ENCODE measurements around the gene MAB21L4. TPM values are rescaled to one million over a fixed set of nuclear protein-coding genes. Genes with fewer than 3 reads are reported as not detected.

Gene MAB21L4
- total RNA-seq (2014; rRNA removed; shearing (Covaris generic)): not detected in 2 replicates

GRCh38 chr2:240895656-240896388 lies at the start of gene MAB21L4:
Gene MAB21L4, minus strand, starts transcription at chr2:240896156. Its CDS starts 159 bp downstream, at chr2:240895997.
- in situ Hi-C loops (cut with HindIII; ENCODE audit: low sequenced_read_pairs): no loop called here
- DNase-seq (ENCODE audit: low spot score): no peak

GRCh38 chr2:240936106-240936505 lies 40.1 kb upstream of the MAB21L4 start:
- in situ Hi-C loops (cut with HindIII; ENCODE audit: low sequenced_read_pairs): no loop called here
- no peak for DNase-seq (ENCODE audit: low spot score)

GRCh38 chr2:240935103-240935876 lies 39.3 kb upstream of the MAB21L4 start:
- no peak for DNase-seq (ENCODE audit: low spot score)

GRCh38 chr2:240934701-240935102 lies 38.7 kb upstream of the MAB21L4 start:
- in situ Hi-C loops (cut with HindIII; ENCODE audit: low sequenced_read_pairs): no loop called here
- no peak for DNase-seq (ENCODE audit: low spot score)

More at GRCh38 chr2:240935103-240935876, 39.3 kb upstream of the MAB21L4 start:
- in situ Hi-C loops (cut with HindIII; ENCODE audit: low sequenced_read_pairs): no loop called here

- no peak for DNase-seq (ENCODE audit: low spot score)
- in situ Hi-C loops (cut with HindIII; ENCODE audit: low sequenced_read_pairs): no loop called here
These were observed 38.2 kb upstream of the MAB21L4 start for GRCh38 chr2:240933966-240934700.

- in situ Hi-C loops (cut with HindIII; ENCODE audit: low sequenced_read_pairs): no loop called here
- no peak for DNase-seq (ENCODE audit: low spot score)
These were observed 37.4 kb upstream of the MAB21L4 start for GRCh38 chr2:240933048-240933965.

GRCh38 chr2:240932724-240933047 lies 36.7 kb upstream of the MAB21L4 start:
- in situ Hi-C loops (cut with HindIII; ENCODE audit: low sequenced_read_pairs): no loop called here
- no peak for DNase-seq (ENCODE audit: low spot score)

GRCh38 chr2:240932001-240932723 lies 36.2 kb upstream of the MAB21L4 start:
- DNase-seq (ENCODE audit: low spot score): no peak
- in situ Hi-C loops (cut with HindIII; ENCODE audit: low sequenced_read_pairs): no loop called here

- DNase-seq (ENCODE audit: low spot score): no peak
- in situ Hi-C loops (cut with HindIII; ENCODE audit: low sequenced_read_pairs): no loop called here
These were observed 35.5 kb upstream of the MAB21L4 start for GRCh38 chr2:240931319-240931949.

GRCh38 chr2:240930631-240931318 lies 34.8 kb upstream of the MAB21L4 start:
- in situ Hi-C loops (cut with HindIII; ENCODE audit: low sequenced_read_pairs): no loop called here
- DNase-seq (ENCODE audit: low spot score): no peak

- no peak for DNase-seq (ENCODE audit: low spot score)
- in situ Hi-C loops (cut with HindIII; ENCODE audit: low sequenced_read_pairs): no loop called here
These were observed 34.2 kb upstream of the MAB21L4 start for GRCh38 chr2:240930096-240930630.

GRCh38 chr2:240929364-240930095 lies 33.6 kb upstream of the MAB21L4 start:
- in situ Hi-C loops (cut with HindIII; ENCODE audit: low sequenced_read_pairs): no loop called here
- DNase-seq (ENCODE audit: low spot score): no peak

- in situ Hi-C loops (cut with HindIII; ENCODE audit: low sequenced_read_pairs): no loop called here
- DNase-seq (ENCODE audit: low spot score): no peak
These were observed 32.8 kb upstream of the MAB21L4 start for GRCh38 chr2:240928476-240929363.

- DNase-seq (ENCODE audit: low spot score): no peak
- in situ Hi-C loops (cut with HindIII; ENCODE audit: low sequenced_read_pairs): no loop called here
These were observed 31.4 kb upstream of the MAB21L4 start for GRCh38 chr2:240927390-240927781.

GRCh38 chr2:240926516-240927389 lies 30.8 kb upstream of the MAB21L4 start:
- DNase-seq (ENCODE audit: low spot score): no peak

More at GRCh38 chr2:240926516-240927389, 30.8 kb upstream of the MAB21L4 start:
- in situ Hi-C loops (cut with HindIII; ENCODE audit: low sequenced_read_pairs): no loop called here

All from G401 (cell line).